ENCODE results near the gene SENP5.
A peak's percentile ranks its signal among the peaks of the same experiment; 100 is the strongest.
"Not testable (repeated sequence)": the region's sequence is repeated elsewhere in the genome, so short reads cannot be mapped to it uniquely, and the experiment has no call there.

Gene SENP5

DNA sequence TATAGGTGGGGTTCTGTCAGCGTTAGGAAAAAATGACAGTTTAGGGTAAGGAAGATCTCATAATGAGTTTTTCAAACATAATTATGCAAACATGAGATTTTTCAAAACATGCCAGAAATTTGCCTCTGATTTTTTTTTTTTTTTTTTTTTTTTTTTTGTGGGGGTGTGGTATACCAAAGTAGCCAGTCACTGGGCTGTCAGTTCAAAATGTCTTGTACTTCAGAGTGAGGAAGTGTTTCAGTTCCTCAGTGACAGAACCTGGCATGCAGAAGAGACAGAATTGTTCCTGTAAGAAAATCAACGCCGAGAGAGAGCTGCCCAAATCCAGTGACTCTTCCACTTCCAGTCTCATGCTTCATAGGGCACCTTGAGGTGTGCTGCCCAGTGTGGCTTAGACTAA is 64.9 kb downstream of the SENP5 start:
- TF ChIP-seq CTCF (IDR thresholded peaks at IDR 0.05; ENCODE audit: control insufficient read depth, extremely low read depth, insufficient read depth) = no peak
- DNase-seq (ENCODE audit: low read depth) = no peak
- no peak overlapping the region for H3K4me3 ChIP-seq (ENCODE audit: low read depth, low read length)

DNA sequence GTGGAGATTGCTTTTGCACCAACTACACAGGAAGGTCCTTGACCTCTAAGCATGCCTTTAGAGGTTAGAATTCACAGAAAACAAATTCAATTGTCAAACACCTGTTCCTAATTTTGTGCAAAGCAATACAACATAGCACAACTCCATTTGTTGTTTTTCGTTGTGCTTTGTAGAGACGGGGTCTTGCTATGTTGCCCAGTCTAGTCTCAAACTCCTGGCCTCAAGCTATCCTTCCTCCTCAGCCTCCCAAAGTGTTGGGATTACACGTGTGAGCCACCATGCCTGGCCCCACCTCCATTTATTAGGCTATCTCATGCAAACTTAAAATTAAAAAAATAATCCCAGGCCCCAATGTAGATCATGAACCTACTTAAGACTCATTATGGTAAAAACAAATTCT is 68.6 kb downstream of the SENP5 start:
- no peak for DNase-seq (ENCODE audit: low read depth)
- no peak overlapping the region for H3K4me3 ChIP-seq (ENCODE audit: low read depth, low read length)
- no peak for TF ChIP-seq CTCF (IDR thresholded peaks at IDR 0.05; ENCODE audit: control insufficient read depth, extremely low read depth, insufficient read depth)

GRCh38 chr3:196938124-196938523 is 70.4 kb downstream of the SENP5 start:
- no peak for DNase-seq (ENCODE audit: low read depth)
- TF ChIP-seq CTCF (IDR thresholded peaks at IDR 0.05; ENCODE audit: control insufficient read depth, extremely low read depth, insufficient read depth) = no peak

GRCh38 chr3:196938576-196938975 is 70.9 kb downstream of the SENP5 start:
- no peak overlapping the region for H3K4me3 ChIP-seq (ENCODE audit: low read depth, low read length)
- TF ChIP-seq CTCF (IDR thresholded peaks at IDR 0.05; ENCODE audit: control insufficient read depth, extremely low read depth, insufficient read depth) = no peak
- DNase-seq (ENCODE audit: low read depth) = no peak

More at GRCh38 chr3:196938124-196938523, 70.4 kb downstream of the SENP5 start:
- no peak overlapping the region for H3K4me3 ChIP-seq (ENCODE audit: low read depth, low read length)

DNA sequence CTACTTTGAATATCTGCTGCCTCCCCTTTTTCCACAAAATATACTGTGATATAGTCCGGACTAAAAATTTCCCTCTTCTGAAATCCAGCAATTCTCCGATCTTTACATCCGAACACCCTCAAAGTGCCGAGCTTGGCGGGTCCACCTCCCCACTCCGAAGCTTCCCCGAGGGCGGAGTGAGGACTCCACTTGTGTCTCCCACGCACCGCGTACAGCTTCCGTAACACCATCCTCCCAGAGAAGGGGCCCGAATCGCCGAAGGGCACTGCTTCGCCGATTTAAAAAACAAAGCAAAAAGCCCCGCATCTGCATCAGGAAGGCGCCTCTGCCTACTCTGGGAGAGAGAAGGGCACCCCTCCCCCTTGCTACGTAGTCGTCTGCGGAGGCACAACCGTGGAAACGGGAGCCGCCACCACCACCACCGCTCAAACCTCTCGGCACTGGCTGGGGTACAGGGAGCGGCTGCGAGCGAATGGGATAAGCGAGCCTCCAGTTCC is 74.1 kb downstream of the SENP5 start:
- no peak for TF ChIP-seq CTCF (IDR thresholded peaks at IDR 0.05; ENCODE audit: control insufficient read depth, extremely low read depth, insufficient read depth)
- peak overlapping the region; percentile 99 for H3K4me3 ChIP-seq (ENCODE audit: low read depth, low read length)
- no peak for DNase-seq (ENCODE audit: low read depth)

DNA sequence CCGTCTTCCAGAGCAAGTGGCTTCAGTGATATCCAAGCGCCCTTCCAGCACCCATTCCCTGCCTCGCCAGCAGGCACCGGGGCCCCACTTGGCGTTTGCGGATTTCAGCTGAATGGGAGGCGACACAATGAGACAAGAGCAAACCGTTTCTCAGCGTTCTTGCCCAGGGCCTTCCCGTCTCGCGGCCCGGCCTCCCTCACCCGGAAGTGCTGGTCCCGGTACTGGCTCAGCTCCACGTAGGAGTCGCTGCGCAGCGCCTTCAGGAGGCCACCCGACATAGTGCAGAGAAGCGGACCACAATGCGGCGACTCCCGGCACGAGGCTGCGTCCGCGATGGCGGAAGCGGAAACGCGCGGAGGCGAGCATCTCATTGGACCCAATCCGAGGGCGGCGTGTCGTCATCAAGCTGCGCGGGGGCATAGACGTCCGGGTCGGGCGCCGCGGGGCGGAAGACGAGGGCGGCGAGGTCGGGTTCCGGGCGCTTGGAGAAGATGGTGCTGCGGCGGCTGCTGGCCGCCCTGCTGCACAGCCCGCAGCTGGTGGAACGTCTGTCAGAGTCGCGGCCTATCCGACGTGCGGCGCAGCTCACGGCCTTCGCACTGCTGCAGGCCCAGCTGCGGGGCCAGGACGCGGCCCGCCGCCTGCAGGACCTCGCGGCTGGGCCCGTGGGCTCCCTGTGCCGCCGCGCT is 74.7 kb downstream of the SENP5 start, which contains the start of gene NCBP2:
Gene NCBP2, minus strand, starts transcription at position 303 of the 689 bp plus-strand sequence. Its CDS starts 25 bp downstream, at position 278.
- peak within 1 kb of the TSS; percentile 99 for H3K4me3 ChIP-seq (ENCODE audit: low read depth, low read length)
- DNase-seq (ENCODE audit: low read depth) = peak; percentile 94
- TF ChIP-seq CTCF (IDR thresholded peaks at IDR 0.05; ENCODE audit: control insufficient read depth, extremely low read depth, insufficient read depth) = peak; percentile 81

DNA sequence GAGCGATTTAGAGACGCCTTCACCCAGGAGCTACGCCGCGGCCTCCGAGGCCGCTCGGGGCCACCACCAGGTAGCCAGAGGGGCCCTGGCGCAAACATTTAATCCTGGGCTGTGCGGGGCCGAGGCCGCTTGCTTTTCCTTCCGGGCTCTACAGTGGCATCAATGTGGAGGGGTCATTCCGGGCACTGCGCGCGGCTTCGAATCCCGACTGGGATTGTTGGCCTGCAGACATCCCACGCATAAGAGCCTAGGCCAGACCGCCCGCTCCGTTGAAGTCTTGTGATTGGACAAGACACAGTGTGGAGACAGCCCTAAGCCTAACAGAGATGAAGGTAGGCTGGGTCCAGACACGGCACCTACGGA is 75.2 kb downstream of the SENP5 start:
- no peak for DNase-seq (ENCODE audit: low read depth)
- H3K4me3 ChIP-seq (ENCODE audit: low read depth, low read length) = peak overlapping the region; percentile 99
- TF ChIP-seq CTCF (IDR thresholded peaks at IDR 0.05; ENCODE audit: control insufficient read depth, extremely low read depth, insufficient read depth) = no peak

DNA sequence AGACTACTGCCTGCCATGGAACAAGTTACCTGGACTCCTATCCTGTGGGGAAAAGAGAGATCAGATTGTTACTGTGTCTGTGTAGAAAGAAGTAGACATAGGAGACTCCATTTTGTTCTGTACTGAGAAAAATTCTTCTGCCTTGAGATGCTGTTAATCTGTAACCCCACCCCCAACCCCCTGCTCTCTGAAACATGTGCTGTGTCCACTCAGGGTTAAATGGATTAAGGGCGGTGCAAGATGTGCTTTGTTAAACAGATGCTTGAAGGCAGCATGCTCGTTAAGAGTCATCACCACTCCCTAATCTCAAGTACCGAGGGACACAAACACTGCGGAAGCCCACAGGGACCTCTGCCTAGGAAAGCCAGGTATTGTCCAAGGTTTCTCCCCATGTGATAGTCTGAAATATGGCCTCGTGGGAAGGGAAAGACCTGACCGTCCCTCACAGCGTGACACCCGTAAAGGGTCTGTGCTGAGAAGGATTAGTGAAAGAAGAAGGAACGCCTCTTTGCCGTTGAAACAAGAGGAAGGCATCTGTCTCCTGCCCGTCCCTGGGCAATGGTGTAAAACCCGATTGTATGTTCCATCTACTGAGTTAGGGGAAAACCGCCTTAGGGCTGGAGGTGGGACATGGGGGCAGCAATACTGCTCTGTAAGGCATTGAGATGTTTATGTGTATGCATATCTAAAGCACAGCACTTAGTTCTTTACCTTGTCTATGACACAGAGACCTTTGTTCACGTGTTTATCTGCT is 76.5 kb downstream of the SENP5 start:
- H3K4me3 ChIP-seq (ENCODE audit: low read depth, low read length) = peak overlapping the region; percentile 99
- DNase-seq (ENCODE audit: low read depth) = not testable (repeated sequence)
